Skeletal muscle tissue (tissue), 4 donors: ENCODE results near the gene CORO1C. TPM values are rescaled to one million over a fixed set of nuclear protein-coding genes. Genes with fewer than 3 reads are reported as not detected.
"Not testable (repeated sequence)": the region's sequence is repeated elsewhere in the genome, so short reads cannot be mapped to it uniquely, and the experiment has no call there.

Experiments used
- H3K27ac ChIP-seq: one replicate; pipeline ENCODE4 v1.7.0; 2013; ENCODE audit warnings: mild to moderate bottlenecking, low read depth, low read length, inconsistent platforms
- H3K27me3 ChIP-seq, 3 donors: one replicate each; pipeline ENCODE4 v1.7.0; 2013; ENCODE audit warnings: low read length in 3 of 3; ENCODE audit not compliant: control insufficient read depth in 3 of 3, insufficient read depth in 3 of 3
- H3K36me3 ChIP-seq, 3 donors: one replicate each; pipeline ENCODE4 v1.7.0; 2013; ENCODE audit warnings: low read length in 3 of 3; ENCODE audit not compliant: control insufficient read depth in 3 of 3, insufficient read depth in 3 of 3
- H3K4me1 ChIP-seq, 3 donors: one replicate each; pipeline ENCODE4 v1.7.0; 2013; ENCODE audit warnings: low read length in 3 of 3, mild to moderate bottlenecking in 3 of 3; ENCODE audit not compliant: control insufficient read depth in 3 of 3, insufficient read depth in 3 of 3
- H3K4me3 ChIP-seq, 3 donors: one replicate each; pipeline ENCODE4 v1.7.0; 2013; ENCODE audit warnings: low read length in 3 of 3
- H3K9ac ChIP-seq, 3 donors: one replicate each; pipeline ENCODE4 v1.7.0; 2013; ENCODE audit warnings: low read length in 3 of 3, mild to moderate bottlenecking in 3 of 3, moderate library complexity in 2 of 3, low read depth in 1 of 3
- H3K9me3 ChIP-seq, 3 donors: one replicate each; pipeline ENCODE4 v1.7.0; 2013; ENCODE audit warnings: low read length in 3 of 3; ENCODE audit not compliant: control insufficient read depth in 3 of 3
- total RNA-seq: library from RNA; depleted of rRNA; stranded (reverse); fragments of >200 nt; gene quantifications from one replicate; pipeline ENCODE4 v1.2.3, GENCODE V29; 2014
- donor health status: Osteomylitis.

The CORO1C gene
- 154 TPM for total RNA-seq

GRCh38 chr12:108731105-108731865 is at the start of gene CORO1C:
Gene CORO1C, minus strand, starts transcription at chr12:108731518. Its CDS starts 30,200 bp downstream, at chr12:108701318.
- Histone ChIP-seq H3K27ac (peak within 1 kb of the TSS; percentile 98), H3K9ac (peak within 1 kb of the TSS; percentile 92 to 97 (median 97)), H3K4me1 (peaks cover 16 to 32% (median 31%) of the 10 kb centered on the region in 3 donors), H3K4me3 (peak within 1 kb of the TSS; percentile 90 to 93 (median 91)), H3K36me3 (no peaks in the 10 kb centered on the region), H3K9me3 (no peaks in the 10 kb centered on the region), H3K27me3 (no peaks in the 10 kb centered on the region)

DNA sequence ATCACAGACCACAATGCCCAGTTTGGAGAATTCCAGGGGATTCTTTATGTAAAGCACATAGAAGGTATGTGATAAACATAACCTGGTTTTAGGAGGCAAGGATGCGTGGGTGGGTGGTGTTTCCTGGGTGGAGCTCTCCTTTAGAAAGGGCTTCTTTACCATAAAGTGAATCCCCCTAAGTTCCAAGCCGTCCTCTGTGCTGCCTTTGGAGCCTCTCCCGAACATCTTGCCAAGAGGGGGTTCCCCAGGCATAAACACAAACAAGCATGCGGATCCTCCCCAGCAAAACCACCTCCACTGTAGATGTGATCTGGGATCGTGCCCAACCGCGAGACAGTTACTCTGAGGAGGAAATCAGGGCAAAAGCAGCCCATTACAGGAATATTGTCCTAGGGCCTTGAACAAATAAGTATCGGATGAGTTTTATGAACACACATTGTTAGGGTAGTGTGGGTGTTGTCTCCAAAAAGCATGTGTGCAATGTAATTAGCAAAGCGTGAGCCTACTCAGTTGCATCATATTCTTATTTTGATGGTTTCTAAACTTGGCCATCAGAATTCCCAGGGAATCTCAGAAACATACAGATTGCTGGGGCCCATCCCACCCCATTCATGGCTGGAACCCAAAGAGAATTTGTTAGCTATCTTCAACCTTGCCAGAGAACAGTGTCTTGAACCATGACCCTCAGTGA is 48.8 kb upstream of the CORO1C start:
- H3K27ac ChIP-seq = no peak overlapping the region
- H3K27me3 ChIP-seq = no peaks in the 10 kb centered on the region
- no peak overlapping the region for H3K4me3 ChIP-seq
- peaks cover 8 to 14% (median 12%) of the 10 kb centered on the region in 3 donors for H3K4me1 ChIP-seq
- H3K9me3 ChIP-seq = no peaks in the 10 kb centered on the region
- H3K9ac ChIP-seq = no peak overlapping the region
- H3K36me3 ChIP-seq = peaks cover 6 to 14% (median 8%) of the 10 kb centered on the region in 3 donors

GRCh38 chr12:108778053-108778452 is 46.7 kb upstream of the CORO1C start:
- no peaks in the 10 kb centered on the region for H3K9me3 ChIP-seq
- H3K27ac ChIP-seq = no peak overlapping the region
- peaks cover 3 to 4% (median 3%) of the 10 kb centered on the region in 3 donors for H3K36me3 ChIP-seq
- peaks cover 20 to 22% (median 21%) of the 10 kb centered on the region in 3 donors for H3K4me1 ChIP-seq
- no peaks in the 10 kb centered on the region for H3K27me3 ChIP-seq
- no peak overlapping the region for H3K4me3 ChIP-seq
- no peak overlapping the region for H3K9ac ChIP-seq

DNA sequence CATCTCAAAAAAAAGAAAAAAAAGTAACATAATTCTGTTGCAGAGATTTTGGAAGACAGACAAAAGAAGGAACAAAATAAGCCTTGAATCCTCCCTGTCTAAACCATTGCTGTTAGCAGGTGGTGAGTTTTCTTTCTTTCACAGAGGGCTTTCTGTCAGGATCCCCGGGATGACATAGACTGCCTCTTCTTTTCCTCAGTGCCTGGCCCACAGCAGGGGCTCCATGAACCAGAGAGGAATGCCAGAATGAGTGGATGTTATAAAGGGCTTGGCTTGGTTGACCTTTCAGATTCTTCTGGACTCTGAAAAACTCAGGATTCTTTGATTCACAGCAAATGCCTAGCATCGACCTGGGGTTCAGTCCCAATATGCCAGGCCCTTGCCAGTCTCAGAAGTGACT is 45.8 kb upstream of the CORO1C start:
- H3K9me3 ChIP-seq = no peaks in the 10 kb centered on the region
- H3K4me1 ChIP-seq = peaks cover 29 to 31% (median 29%) of the 10 kb centered on the region in 3 donors
- H3K27me3 ChIP-seq = no peaks in the 10 kb centered on the region
- no peak overlapping the region for H3K4me3 ChIP-seq
- no peak overlapping the region for H3K9ac ChIP-seq
- H3K36me3 ChIP-seq = no peaks in the 10 kb centered on the region
- H3K27ac ChIP-seq = no peak overlapping the region

DNA sequence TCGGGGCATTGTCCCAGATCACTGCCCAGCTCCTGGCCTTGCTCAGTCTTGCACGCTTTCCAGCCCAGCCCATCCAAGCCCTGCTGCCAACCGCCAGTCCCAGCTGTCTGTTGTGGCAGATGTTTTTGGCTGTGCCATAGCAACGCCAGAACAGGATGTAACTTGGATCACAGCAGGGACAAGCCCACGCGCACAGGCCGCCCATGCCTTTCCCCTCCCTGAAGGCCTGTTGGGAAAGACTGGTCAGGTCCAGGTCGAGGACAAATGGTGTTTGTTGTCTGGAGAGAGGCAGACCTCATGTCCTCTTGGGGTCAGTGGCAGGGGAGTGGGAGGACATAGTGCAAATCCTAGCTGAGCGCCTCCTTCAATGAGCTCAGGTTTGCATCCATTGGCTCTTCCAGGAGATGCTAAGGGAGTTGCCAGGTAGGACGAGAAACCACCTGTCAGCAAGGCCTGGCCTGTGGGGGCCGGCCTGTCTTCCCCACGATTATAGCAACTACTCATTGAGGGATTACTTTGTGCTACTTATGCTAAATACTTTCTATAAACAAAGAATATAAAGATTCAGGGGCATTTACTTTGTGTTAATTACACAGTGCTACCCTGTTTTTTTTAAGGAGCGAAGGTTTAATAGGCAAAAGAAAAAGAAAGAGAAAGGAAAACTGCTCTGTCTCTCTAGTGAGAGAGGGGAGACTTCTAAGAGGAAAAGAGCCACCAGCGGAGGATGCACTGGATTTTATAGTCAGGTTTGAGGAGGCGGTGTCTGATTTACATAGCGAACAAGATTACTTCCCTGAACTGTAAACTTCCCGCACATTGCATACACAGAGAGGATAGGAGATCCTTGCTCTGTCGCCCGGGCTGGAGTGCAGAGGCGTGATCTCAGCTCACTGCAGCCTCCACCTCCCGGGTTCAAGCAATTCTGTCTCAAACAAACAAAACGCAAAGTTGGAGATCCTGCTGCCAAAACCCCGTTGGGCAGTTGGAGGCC is 42.8 kb upstream of the CORO1C start:
- no peaks in the 10 kb centered on the region for H3K9me3 ChIP-seq
- peak overlapping the region; percentile 73 for H3K27ac ChIP-seq
- H3K36me3 ChIP-seq = no peaks in the 10 kb centered on the region
- peak overlapping the region in 1 of 3 donors; percentile 61 for H3K4me3 ChIP-seq
- peak overlapping the region in 1 of 3 donors; percentile 45 for H3K9ac ChIP-seq
- H3K27me3 ChIP-seq = no peaks in the 10 kb centered on the region
- H3K4me1 ChIP-seq = peaks cover 31 to 38% (median 34%) of the 10 kb centered on the region in 3 donors

GRCh38 chr12:108772891-108773797 is 41.8 kb upstream of the CORO1C start:
- peak overlapping the region in 2 of 3 donors; percentile 15 to 20 for H3K9ac ChIP-seq
- H3K9me3 ChIP-seq = no peaks in the 10 kb centered on the region
- peak overlapping the region in 1 of 3 donors; percentile 61 for H3K4me3 ChIP-seq
- H3K4me1 ChIP-seq = peaks cover 34 to 38% (median 35%) of the 10 kb centered on the region in 3 donors
- H3K36me3 ChIP-seq = no peaks in the 10 kb centered on the region
- H3K27ac ChIP-seq = peak overlapping the region; percentile 67
- H3K27me3 ChIP-seq = no peaks in the 10 kb centered on the region

GRCh38 chr12:108772247-108772646 is 40.9 kb upstream of the CORO1C start:
- Histone ChIP-seq H3K27ac (peak overlapping the region; percentile 67), H3K9me3 (no peaks in the 10 kb centered on the region), H3K36me3 (no peaks in the 10 kb centered on the region), H3K4me3 (no peak overlapping the region), H3K9ac (peak overlapping the region in 2 of 3 donors; percentile 3 to 45), H3K4me1 (peaks cover 34 to 38% (median 35%) of the 10 kb centered on the region in 3 donors), H3K27me3 (no peaks in the 10 kb centered on the region)

- not testable (repeated sequence) for H3K36me3 ChIP-seq, H3K9me3 ChIP-seq, H3K4me3 ChIP-seq, H3K27me3 ChIP-seq
- Histone ChIP-seq H3K27ac (peak overlapping the region; percentile 67), H3K9ac (peak overlapping the region in 2 of 3 donors; percentile 3 to 45), H3K4me1 (peaks cover 34 to 38% (median 35%) of the 10 kb centered on the region in 3 donors)
Measured at GRCh38 chr12:108771835-108772234, 40.5 kb upstream of the CORO1C start.

GRCh38 chr12:108770963-108771362 is 39.6 kb upstream of the CORO1C start:
- Histone ChIP-seq H3K36me3 (no peaks in the 10 kb centered on the region), H3K27ac (no peak overlapping the region), H3K9me3 (no peaks in the 10 kb centered on the region), H3K4me1 (peaks cover 34 to 38% (median 35%) of the 10 kb centered on the region in 3 donors), H3K27me3 (no peaks in the 10 kb centered on the region), H3K4me3 (no peak overlapping the region), H3K9ac (no peak overlapping the region)
